Stomach (tissue), 4 donors: Measurements from ENCODE around the gene ZNF578.

Source experiments
- CTCF ChIP-seq, 7 experiments: fragments of 450-650 bp in 4 of 7; fragments of 200-600 bp in 3 of 7; sonication (generic) in 3 of 7; IDR thresholded peaks; one replicate each; pipeline ENCODE4 v1.5.1; 2016 to 2019; ENCODE audit warnings: antibody characterized with exemption in 7 of 7, control low read depth in 2 of 7, mild to moderate bottlenecking in 1 of 7
- EP300 ChIP-seq: sonication (generic); formaldehyde crosslinking; IDR thresholded peaks from one replicate; pipeline ENCODE4 v1.6.1; 2017; ENCODE audit warnings: antibody characterized with exemption

GRCh38 chr19:52415711-52416110, 37.6 kb upstream of the ZNF578 start:
- TF ChIP-seq CTCF (IDR thresholded peaks at IDR 0.05): no peak
- TF ChIP-seq EP300: no peak
